IMR-90 (cell line): ENCODE results near the gene CYB5D1. TPM values are rescaled to one million over a fixed set of nuclear protein-coding genes. Genes with fewer than 3 reads are reported as not detected.

Experiments
- microRNA-seq, 2 experiments: library from miRNA; stranded (forward) in 1 of 2; unstranded in 1 of 2; fragments of 10-50 nt in 1 of 2; fragments of <30 nt in 1 of 2; gene quantifications in 1 of 2; microRNA quantifications in 1 of 2; one replicate each; pipeline versions ENCODE3 to v1.1.0; 2013 to 2020; ENCODE audit not compliant: insufficient read depth in 1 of 2, insufficient read length in 1 of 2, unreplicated experiment in 1 of 2
- polyA plus RNA-seq, 3 experiments: library from polyadenylated mRNA; depleted of rRNA; stranded (reverse); fragments of >200 nt; gene quantifications; 2 replicates each; pipeline ENCODE4 v1.2.3, GENCODE V29; 2012; ENCODE audit warnings: low replicate concordance in 1 of 3
- small RNA-seq, 5 experiments: library from RNA; depleted of rRNA; stranded (forward); fragments of <200 nt; gene quantifications; one replicate each; pipeline ENCODE3, GENCODE V24; 2012
- total RNA-seq: library from RNA; depleted of rRNA; stranded (reverse); fragments of >200 nt; gene quantifications from 2 replicates; pipeline ENCODE4 v1.2.3, GENCODE V29; 2012; rRNA removed

CYB5D1 gene
- total and polyA plus RNA-seq, 2 of the 4 experiments (the other 2 are of a cell fraction) = 8.8 to 10.8 TPM

Small RNA genes within 50 kb of the gene (microRNA-seq; reads per million reads assigned to microRNA genes)
- gene SCARNA21 (ENCODE audit: insufficient read depth, insufficient read length) = not detected

Small RNA genes within 50 kb of the gene (small RNA-seq; reads per million reads assigned to genes)
- gene SCARNA21 = 0 to 3.8 (median 1.3) reads per million in 5 experiments

Other genes starting within 250 kb of the CYB5D1 start
- 38.6 and 39.1 TPM in 2 replicates for gene FXR2, start 243.1 kb upstream of the CYB5D1 start, total RNA-seq
- 55.9 and 59.8 TPM in 2 replicates for gene FXR2, start 243.1 kb upstream of the CYB5D1 start, polyA plus RNA-seq (2012; rRNA removed)
- gene SAT2, start 230.2 kb upstream of the CYB5D1 start, total RNA-seq = 20.4 and 21.4 TPM in 2 replicates
- 43.8 and 45.9 TPM in 2 replicates for gene SAT2, start 230.2 kb upstream of the CYB5D1 start, polyA plus RNA-seq (2012; rRNA removed)
- 0.36 TPM in 1 of 2 replicates, not detected in the other for gene SHBG, start 227.9 kb upstream of the CYB5D1 start, total RNA-seq
- gene SHBG, start 227.9 kb upstream of the CYB5D1 start, polyA plus RNA-seq (2012; rRNA removed) = 0.38 and 0.40 TPM in 2 replicates
- gene ATP1B2, start 207.1 kb upstream of the CYB5D1 start, total RNA-seq = not detected in 2 replicates
- gene ATP1B2, start 207.1 kb upstream of the CYB5D1 start, polyA plus RNA-seq (2012; rRNA removed) = 0.02 TPM in 1 of 2 replicates, not detected in the other
- 26.4 and 31.2 TPM in 2 replicates for gene TP53, start 170.5 kb upstream of the CYB5D1 start, total RNA-seq
- gene TP53, start 170.5 kb upstream of the CYB5D1 start, polyA plus RNA-seq (2012; rRNA removed) = 41.6 and 48.5 TPM in 2 replicates
- gene WRAP53, start 169.5 kb upstream of the CYB5D1 start, total RNA-seq = 5.0 and 6.6 TPM in 2 replicates
- gene WRAP53, start 169.5 kb upstream of the CYB5D1 start, polyA plus RNA-seq (2012; rRNA removed) = 9.4 and 9.5 TPM in 2 replicates
- gene EFNB3, start 152.8 kb upstream of the CYB5D1 start, total RNA-seq = 0.54 and 0.56 TPM in 2 replicates
- gene EFNB3, start 152.8 kb upstream of the CYB5D1 start, polyA plus RNA-seq (2012; rRNA removed) = 2.0 TPM in 2 replicates
- gene DNAH2, start 140.3 kb upstream of the CYB5D1 start, total RNA-seq = under 0.01 TPM in 2 replicates
- 0.01 and 0.02 TPM in 2 replicates for gene DNAH2, start 140.3 kb upstream of the CYB5D1 start, polyA plus RNA-seq (2012; rRNA removed)
- gene KDM6B, start 23.8 kb upstream of the CYB5D1 start, total RNA-seq = 0.72 and 1.1 TPM in 2 replicates
- 3.5 and 4.5 TPM in 2 replicates for gene KDM6B, start 23.8 kb upstream of the CYB5D1 start, polyA plus RNA-seq (2012; rRNA removed)
- gene TMEM88, start 2.9 kb upstream of the CYB5D1 start, total RNA-seq = not detected in 2 replicates
- gene TMEM88, start 2.9 kb upstream of the CYB5D1 start, polyA plus RNA-seq (2012; rRNA removed) = 1.9 and 2.1 TPM in 2 replicates
- gene NAA38, start 444 bp upstream of the CYB5D1 start, total RNA-seq = 40.7 and 62.2 TPM in 2 replicates
- 76.8 and 122 TPM in 2 replicates for gene NAA38, start 444 bp upstream of the CYB5D1 start, polyA plus RNA-seq (2012; rRNA removed)
- 67.2 and 78.1 TPM in 2 replicates for gene CHD3, start 30.8 kb downstream of the CYB5D1 start, total RNA-seq
- gene CHD3, start 30.8 kb downstream of the CYB5D1 start, polyA plus RNA-seq (2012; rRNA removed) = 55.1 and 65.4 TPM in 2 replicates
- gene RNF227, start 58.3 kb downstream of the CYB5D1 start, total RNA-seq = 1.3 and 1.4 TPM in 2 replicates
- 2.7 and 3.1 TPM in 2 replicates for gene RNF227, start 58.3 kb downstream of the CYB5D1 start, polyA plus RNA-seq (2012; rRNA removed)
- gene KCNAB3, start 71.9 kb downstream of the CYB5D1 start, total RNA-seq = 0.36 and 0.56 TPM in 2 replicates
- gene KCNAB3, start 71.9 kb downstream of the CYB5D1 start, polyA plus RNA-seq (2012; rRNA removed) = 4.2 and 4.9 TPM in 2 replicates
- 31.4 and 50.4 TPM in 2 replicates for gene TRAPPC1, start 73.9 kb downstream of the CYB5D1 start, total RNA-seq
- gene TRAPPC1, start 73.9 kb downstream of the CYB5D1 start, polyA plus RNA-seq (2012; rRNA removed) = 303 and 341 TPM in 2 replicates
- gene CNTROB, start 74.2 kb downstream of the CYB5D1 start, total RNA-seq = 12.5 and 12.7 TPM in 2 replicates
- 26.3 and 26.4 TPM in 2 replicates for gene CNTROB, start 74.2 kb downstream of the CYB5D1 start, polyA plus RNA-seq (2012; rRNA removed)
- not detected in 2 replicates for gene GUCY2D, start 144.6 kb downstream of the CYB5D1 start, total RNA-seq
- 0.03 TPM in 1 of 2 replicates, not detected in the other for gene GUCY2D, start 144.6 kb downstream of the CYB5D1 start, polyA plus RNA-seq (2012; rRNA removed)
- not detected in 2 replicates for gene ALOX15B, start 181.1 kb downstream of the CYB5D1 start, total RNA-seq
- gene ALOX15B, start 181.1 kb downstream of the CYB5D1 start, polyA plus RNA-seq (2012; rRNA removed) = not detected in 2 replicates
- gene ALOX12B, start 229.7 kb downstream of the CYB5D1 start, total RNA-seq = not detected in 2 replicates
- gene ALOX12B, start 229.7 kb downstream of the CYB5D1 start, polyA plus RNA-seq (2012; rRNA removed) = not detected in 2 replicates